NCI-H345 (cell line): ENCODE results near the gene CLIP2.
"Not testable (repeated sequence)": the region's sequence is repeated elsewhere in the genome, so short reads cannot be mapped to it uniquely, and the experiment has no call there.

Experiments used
- DNase-seq: peaks from one replicate; lab custom pipeline; 2025; lab: John Stamatoyannopoulos, UW

Gene CLIP2

DNA sequence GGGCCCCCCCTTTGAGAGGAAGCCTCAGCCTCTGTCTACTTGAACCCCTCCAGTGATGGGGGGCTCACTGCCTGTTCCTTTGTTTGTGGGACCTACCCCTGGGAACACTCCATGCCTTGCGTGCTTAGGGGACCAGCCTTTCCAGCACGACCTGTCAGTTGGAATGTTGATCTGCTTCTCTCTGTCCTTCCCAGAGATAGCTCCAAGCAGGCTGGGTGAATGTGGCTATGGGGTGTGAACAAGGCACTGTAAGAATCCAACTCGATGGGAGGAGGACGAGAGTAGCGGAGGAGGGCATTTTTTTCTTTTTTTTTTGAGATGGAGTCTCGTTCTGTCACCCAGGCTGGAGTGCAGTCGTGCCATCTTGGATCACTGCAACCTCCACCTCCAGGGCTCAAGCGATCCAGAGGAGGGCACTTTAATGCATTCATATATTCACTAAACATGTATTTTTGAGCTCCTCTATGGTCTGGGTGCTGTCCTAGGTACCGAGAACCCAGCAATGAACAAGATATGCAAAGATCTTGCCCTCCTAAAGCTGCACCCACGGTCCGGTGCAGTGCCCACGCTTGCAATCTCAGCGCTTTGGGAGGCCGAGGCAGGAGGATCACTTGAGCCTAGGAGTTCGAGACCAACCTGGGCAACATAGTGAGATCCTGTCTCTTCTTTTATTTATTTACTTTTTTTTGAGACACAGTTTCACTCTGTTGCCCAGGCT, 8.5 kb downstream of the CLIP2 start:
- DNase-seq: no peak

DNA sequence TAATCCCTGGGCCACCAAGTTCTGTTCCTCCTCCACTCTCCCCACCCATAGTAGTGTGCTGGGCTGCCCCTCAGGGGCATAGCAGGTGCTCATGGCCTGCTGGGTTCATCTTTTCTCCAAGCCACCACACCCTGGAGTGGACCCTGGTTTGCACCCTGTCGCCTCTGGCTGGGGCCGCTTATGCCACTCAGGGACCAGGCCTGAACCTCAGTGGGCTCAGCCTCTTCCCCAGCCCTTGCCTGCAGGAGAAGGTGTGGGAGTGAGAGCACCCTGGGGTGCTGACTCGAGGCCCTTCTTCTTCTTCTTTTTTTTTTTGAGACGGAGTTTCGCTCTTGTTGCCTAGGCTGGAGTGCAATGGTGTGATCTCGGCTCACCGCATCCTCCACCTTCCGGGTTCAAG, 10.2 kb downstream of the CLIP2 start:
- no peak for DNase-seq

DNA sequence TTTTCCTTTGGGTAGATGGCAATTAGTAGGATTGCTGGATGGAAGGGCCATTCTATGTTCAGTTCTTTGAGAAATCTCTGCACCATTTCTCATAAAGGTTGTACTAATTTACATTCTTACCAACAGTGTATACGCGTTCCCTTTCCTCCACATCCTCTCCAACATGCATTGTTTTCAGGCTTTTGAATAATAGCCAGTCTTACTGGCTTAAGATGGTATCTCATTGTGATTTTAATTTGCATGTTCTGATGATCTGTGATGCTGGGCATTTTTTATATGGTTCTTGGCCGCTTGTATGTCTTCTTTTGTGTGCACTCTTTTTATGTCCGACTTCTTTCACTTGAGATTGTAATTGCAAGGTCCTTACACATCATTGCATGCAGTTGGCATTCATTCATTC, 11.7 kb downstream of the CLIP2 start:
- no peak for DNase-seq

DNA sequence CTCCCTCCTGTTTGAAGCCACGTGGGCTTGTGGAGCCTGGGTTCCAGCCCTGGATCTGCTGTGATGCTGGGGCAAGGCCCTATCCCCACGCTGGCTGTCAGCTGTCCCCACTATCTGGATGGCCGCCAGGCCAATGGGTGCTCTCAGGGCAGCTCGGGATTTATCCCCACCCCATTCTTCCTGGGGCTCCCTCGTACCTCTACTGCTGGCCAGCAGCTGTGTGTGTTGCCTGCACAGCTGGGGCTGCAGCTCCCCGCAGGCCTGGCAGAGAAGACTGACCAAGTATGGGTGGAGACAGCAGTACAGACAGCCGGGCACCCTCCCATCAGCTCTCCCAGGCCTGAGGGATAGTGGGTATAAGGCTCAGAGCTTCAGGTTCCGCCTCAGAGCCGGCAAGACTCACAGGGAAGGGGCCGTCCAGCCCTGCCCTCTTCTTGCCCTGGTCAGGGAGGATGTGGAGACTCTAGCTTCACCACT, 13.6 kb downstream of the CLIP2 start:
- DNase-seq: no peak

DNA sequence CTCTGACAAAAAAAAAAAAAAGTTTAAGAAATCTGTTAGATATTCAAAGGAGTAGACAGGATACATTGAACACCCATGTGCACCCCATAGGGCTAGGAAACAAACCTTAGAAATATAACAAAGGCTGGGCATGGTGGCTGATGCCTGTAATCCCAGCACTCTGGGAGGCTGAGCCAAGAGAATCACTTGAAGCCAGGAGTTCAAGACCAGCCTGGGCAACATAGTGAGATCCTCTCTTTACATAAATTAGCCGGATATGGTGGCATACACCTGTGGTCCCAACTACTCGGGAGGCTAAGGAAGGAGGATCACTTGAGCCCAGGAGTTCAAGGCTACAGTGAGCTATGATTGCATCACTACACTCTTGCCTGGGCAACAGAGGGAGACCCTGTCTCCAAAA, 15.3 kb downstream of the CLIP2 start:
- no peak for DNase-seq

DNA sequence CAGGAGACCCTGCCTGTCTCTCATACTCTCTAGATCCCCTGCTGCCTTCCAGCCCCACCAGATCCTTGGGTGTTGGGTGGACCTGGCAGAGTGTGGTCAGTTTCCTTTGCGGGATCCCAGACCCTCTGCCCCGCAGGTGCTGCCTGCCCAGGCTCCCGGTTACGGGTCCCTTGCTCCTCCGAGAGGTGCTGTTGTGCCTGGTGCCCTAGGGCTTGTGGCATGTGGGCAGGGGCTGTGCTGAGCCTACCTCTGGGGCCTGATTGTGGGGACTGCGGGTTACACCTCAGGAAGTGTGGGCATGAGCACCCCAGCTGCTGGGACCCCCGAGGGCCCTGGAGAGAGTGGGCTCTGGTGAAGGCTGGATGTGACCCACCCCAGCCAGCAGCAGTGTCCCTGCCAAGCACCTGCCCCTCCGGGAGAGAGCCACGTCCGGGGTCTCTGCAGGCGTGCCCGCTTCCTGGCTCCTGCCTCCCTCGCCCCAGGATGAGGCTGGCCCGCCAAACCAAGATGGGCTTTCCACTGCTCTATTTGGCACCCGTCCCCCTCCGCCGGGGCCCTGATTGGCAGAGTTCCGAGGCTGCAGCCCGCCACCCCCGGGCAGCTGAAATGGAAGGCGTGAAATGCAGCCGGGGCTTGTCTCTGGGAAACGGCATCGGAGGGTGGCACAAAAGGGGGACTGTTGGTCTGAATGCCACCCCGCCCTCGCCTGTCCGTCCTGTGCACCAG, 17.0 kb downstream of the CLIP2 start:
- no peak for DNase-seq

DNA sequence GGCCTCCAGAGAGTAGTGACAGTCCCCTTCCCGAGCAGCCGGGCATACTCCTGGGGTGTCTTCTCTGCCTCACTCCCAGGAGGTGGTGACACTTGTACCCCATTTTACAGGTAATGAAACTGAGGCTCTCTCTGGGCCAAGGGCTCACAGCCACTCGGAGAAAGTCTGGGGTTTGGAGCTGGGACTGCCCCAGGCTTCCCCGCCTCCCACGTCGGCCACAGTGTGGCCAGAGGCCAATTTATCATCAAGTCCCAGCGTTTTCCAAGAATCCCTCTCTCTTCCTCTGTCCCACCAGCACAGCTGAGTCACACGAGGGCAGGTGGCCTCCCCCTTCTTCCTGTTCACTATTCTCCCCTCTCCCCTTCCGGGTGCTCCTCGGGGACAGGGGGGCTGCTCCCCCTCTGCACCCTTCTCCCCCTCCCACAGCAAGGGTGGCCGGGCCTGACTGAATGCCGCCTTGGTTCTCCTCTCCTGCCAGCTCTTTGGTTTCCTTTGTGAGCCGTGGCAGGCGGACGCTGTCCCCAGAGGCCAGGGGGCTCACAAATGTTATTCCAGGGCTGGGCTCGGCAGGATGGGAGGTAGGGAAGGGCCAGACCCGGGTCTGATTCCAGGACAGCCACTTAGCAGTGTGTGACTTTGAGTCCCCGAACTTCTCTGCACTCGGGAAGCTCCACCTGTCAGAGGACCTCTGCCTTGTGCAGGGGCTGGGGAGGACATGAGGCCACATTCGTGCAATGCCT, 17.7 kb downstream of the CLIP2 start:
- DNase-seq: no peak

DNA sequence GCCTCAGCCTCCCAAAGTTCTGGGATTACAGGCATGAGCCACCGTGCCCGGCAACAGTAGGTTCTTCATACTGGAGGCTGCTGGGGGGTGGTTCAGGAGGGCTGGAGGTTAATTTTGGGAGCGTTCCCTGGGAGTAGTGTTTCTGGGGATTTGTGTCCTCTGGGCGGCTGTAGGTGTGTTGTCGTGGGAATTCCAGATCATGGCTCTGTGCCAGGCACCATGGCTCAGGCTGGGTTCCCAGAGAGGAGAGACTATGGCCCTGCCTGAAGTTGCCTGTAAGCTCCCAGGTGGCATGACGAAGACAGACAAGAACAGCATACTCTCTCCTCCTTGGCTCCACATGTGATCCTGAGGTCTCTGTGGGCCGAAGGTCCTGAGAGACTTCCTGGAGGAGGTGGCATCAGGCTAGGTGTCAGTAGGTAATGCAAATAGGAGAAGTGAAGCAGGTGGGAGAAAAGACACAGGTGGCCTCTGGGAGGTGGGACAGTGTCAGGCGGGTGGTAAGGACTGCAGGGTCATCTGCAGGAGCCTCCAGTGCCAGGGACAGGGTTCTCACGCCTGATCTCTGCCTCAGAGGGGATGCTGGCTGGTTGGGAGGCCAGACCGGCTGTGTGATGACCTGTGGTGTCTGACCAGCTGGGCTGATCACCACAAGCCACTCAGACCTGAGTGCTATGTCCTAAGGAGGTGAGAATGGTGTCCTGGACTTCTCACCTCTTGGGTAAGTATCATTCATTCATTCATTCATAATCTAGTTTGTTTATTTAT, 18.7 kb downstream of the CLIP2 start:
- no peak for DNase-seq

DNA sequence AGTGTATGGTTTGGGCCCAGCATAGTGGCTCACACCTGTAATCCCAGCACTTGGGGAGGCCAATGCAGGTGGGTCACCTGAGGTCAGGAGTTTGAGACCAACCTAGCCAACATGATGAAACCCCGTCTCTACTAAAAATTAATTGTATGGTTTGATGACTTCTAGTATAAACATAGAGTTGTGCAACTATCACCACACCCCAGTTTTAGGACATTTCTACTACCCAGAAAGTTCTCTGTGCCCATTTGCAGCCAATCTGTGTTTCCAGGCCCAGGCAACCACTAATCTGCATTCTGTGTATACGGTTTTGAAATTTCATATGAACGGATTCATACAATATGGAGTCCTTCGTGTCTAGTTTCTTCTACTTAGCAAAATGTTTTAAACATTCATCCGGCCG, 20.0 kb downstream of the CLIP2 start:
- DNase-seq: no peak

DNA sequence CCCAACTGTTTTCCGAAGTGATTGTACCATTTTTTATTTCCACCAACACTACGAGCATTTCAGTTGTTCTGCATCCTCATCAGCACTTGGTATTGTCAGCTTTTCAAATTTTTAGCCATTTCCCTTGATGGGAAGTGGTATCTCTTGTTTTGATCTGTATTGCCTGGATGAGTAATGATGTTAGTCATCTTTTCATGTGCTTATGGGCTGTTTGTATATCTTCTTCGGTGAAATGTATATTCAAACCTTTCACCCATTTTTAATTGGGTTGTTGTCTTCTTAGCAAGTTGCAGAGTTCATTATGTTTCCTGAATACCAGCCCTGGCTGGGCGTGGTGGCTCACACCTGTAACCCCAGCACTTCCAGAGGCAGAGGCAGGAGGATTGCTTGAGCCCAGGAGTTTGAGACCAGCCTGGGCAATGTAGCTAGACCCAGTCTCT, 22.1 kb downstream of the CLIP2 start:
- DNase-seq: no peak

DNA sequence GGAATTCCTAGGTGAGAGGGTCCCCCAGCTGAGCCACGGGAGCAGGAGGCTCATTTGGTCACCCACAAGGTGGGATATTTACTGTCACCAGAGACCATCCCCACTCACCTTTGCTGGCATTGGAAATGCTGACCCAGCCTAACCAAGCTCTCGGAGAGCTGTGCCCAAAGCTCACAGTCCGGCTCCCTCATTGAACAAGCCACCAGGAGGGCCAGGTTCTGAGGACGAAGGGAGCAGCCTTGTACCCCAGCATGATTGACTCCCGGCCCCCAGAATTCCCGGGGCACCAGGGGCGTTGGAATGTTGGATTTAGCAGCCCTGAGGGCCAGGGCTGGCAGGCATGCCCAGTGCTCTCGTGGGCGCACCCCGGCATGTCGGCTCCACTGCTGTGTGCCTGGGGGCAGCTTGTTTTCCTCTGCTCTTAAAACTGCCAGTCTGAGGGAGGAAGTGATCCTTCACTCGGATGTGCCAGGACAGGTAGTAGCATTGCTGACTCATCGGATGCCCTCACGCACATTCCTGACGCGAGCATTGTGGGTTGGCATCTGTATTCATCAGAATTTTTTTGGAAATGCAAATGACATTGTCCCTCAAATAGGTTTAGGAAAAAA, 23.3 kb downstream of the CLIP2 start:
- no peak for DNase-seq

DNA sequence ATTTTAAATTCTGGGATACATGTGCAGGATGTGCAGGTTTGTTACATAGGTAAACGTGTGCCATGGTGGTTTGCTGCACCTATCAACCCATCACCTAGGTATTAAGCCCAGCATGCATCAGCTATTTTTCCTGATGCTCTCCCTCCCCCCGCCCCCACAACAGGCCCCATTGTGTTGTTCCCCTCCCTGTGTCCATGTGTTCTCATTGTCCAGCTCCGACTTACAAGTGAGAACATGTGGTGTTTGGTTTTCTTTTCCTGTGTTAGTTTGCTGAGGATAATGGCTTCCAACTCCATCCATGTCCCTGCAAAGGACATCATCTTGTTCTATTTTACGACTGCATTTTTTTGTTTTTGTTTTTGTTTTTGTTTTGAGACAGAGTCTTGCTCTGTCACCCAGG, 26.7 kb downstream of the CLIP2 start:
- DNase-seq: not testable (repeated sequence)

DNA sequence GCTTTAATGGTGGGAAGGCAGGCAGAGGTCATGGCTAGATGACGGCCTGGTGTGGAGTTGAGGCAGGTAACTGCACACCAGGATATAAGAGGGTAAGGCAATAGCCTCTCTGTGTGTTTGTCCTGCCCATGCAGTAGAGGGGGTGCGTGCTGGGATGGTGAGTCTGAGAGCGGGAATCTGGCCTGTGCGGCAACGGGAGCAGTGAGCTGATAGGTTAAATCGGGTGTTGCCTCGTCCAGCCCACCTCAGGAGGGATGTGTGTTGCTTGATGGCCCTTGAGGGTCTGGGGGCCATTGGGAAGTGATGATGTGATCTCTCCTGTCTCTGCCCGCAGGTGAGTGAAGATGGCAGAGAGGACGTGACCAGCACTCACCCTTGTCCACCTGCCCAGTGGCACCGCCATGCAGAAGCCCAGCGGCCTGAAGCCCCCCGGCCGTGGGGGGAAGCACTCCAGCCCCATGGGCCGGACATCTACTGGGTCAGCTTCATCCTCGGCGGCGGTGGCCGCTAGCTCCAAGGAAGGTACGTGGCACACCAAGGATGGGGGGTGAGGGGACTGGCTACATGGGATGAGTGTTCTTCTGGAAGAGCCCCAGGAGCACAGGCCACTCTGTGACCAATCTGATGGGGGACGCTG, 28.1 kb downstream of the CLIP2 start:
- no peak for DNase-seq

DNA sequence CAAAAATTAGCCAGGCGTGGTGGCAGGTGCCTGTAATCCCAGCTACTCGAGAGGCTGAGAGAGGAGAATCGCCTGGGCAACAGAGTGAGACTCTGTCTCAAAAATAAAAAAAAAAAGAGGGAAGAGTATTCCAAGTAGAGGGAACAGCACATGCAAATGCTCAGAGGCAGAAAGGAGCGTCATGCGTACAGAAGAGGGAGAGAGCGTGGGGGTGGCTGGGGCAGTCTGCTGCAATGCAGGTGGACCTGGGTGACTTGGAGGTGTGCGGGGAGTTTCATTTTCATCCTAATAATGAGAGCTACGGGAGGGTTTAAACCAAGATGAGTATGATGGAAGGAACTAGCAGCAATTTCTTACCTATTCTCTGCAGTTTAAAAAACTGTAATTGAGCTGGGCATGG, 28.8 kb downstream of the CLIP2 start:
- no peak for DNase-seq

DNA sequence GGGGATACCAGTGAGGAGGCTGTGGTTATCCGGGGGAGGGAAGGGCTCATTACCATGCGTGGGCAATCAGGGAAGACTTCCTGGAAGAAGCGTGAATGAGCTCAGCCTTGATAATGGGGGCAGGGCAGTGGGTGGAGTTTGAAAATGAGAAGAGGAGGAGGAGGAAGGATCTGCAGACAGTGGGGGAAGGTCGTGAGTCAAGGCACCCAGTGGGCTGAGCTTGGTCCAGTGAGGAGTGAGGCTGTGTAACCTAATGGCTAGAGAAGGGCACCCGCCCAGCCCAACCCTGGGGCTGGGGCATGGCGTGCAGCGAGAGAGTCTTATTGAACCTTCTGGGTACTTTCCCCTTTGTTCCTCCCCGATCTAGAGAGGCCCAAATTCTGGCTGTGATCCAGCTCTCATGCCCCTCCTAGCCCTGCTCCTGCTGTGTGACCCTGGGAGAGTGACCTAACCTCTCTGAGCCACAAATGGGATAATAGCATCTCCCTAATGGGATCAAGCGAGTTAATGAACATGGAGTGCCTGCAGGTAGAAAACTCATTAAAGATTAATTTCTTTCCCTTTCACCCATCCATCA, 31.5 kb downstream of the CLIP2 start:
- DNase-seq: no peak

DNA sequence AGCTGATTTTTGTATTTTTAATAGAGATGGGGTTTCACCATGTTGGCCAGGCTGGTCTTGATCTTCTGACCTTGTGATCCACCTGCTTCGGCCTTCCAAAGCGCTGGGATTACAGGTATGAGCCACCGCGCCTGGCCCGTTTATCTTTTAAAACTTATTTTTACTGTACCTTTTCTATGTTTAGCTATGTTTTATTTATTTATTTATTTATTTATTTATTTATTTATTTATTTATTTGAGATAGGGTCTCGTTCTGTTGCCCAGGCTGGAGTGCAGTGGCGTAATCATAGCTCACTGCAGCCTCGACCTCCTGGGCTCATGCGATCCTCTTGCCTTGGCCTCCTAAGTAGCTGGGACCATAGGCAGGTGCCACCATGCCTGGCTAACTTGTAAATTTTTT, 33.7 kb downstream of the CLIP2 start:
- DNase-seq: not testable (repeated sequence)

DNA sequence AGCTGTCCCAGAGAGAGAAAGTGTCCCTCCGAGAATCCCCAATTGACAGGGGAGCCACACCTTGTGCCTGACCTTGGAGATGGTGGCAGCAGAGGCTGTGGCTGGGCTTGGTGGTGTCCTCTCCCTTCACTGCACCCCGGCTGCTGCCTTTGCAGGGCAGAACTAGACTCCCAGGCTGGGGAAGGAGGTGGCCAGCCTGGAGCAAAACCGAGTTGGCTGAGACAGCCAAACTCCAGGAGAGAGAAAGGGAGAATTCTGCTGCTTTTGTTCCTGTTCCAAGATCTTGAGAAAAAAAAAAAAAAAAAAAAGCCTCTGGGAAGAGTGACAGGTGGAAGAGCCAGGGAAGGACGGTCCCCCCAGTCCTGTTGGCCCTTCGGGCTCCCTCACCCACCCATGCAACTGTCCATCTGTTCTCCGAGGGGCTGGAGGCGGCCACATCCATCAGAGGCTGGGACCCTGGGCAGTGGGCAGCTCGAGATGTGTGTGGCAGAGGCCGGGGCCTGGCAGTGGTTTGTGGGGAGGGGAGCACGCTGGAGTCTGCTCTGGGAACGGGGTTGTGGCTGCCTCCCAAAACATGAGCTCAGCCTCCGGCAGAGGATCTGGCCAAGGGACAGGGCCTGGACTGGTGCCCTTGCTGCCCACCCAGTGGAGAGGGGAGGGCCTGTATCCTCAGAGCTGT, 35.5 kb downstream of the CLIP2 start:
- DNase-seq: no peak

DNA sequence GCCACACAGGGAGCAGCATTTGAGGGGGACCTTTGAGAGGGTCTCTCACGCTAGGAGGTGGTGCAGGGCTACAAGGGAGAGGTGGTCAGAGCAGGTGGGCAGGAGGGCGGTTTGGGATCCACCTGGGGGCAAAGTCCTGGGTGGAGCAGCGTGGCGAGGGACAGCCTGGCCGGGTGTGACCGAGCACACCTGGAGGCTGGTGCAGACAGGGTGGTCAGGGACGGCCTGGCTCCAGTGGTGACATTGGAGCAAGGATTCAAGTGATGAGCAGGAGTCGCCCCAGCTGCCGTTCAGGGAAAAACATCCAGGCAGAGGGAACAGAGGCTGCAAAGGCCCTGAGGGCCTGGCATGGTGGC, 36.0 kb downstream of the CLIP2 start:
- no peak for DNase-seq

DNA sequence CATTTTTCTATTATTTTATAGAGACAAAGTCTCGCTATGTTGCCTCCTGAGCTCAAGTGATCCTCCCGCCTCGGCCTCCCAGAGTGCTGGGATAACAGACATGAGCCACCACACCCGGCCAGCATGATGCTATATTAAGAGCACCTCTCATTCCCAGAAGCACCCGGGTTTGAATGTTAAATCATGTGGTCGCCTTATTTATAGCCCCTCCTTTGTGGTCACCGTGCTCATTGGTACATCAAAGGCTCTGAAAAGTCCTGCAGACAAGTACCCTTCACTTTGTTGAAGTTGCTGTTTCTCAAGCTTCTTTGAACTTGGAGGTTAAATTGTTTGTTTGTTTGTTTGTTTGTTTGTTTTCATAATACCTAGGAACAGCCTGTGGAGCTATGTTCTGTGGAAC, 40.0 kb downstream of the CLIP2 start:
- no peak for DNase-seq
